ENCODE data around the gene EMC9. TPM values are rescaled to one million over a fixed set of nuclear protein-coding genes. Genes with fewer than 3 reads are reported as not detected.

The EMC9 gene
- polyA plus RNA-seq, 12 donors: 21.0 to 38.3 (median 25.8) TPM; not detected in 1

GRCh38 chr14:24093901-24094840 is 47.2 kb downstream of the EMC9 start, which contains the start of gene PCK2:
TSS of gene PCK2 (plus strand) at chr14:24094311. CDS start at chr14:24094406, 95 bp downstream.
- peak; percentile 49 for DNase-seq

- no peak for DNase-seq
These were observed 48.0 kb downstream of the EMC9 start for GRCh38 chr14:24093207-24093900.

- no peak for DNase-seq
These were observed 48.7 kb downstream of the EMC9 start for GRCh38 chr14:24092505-24093206.

- DNase-seq: no peak
These were observed 49.3 kb downstream of the EMC9 start for GRCh38 chr14:24092110-24092504.

GRCh38 chr14:24089890-24090289 is 51.5 kb downstream of the EMC9 start:
- DNase-seq: no peak

Other genes starting within 250 kb of the EMC9 start
- 10 to 100 TPM in 10 of 12 donors, 1 to 10 TPM in 1, not detected in 1; 9.8 to 56.4 (median 15.7) TPM for gene DHRS4, start 187.8 kb downstream of the EMC9 start, polyA plus RNA-seq (ENCODE audit: insufficient read length in 12 of 12)
- gene DHRS4L2, start 152.7 kb downstream of the EMC9 start, polyA plus RNA-seq (ENCODE audit: insufficient read length in 12 of 12): 10 to 100 TPM in 9 of 12 donors, 1 to 10 TPM in 2, not detected in 1; 8.6 to 17.0 (median 13.9) TPM
- under 1 TPM in 10 of 12 donors, not detected in 2; 0.09 to 0.74 (median 0.22) TPM for gene CARMIL3, start 89.6 kb downstream of the EMC9 start, polyA plus RNA-seq (ENCODE audit: insufficient read length in 12 of 12)
- under 1 TPM in 2 of 12 donors, not detected in 10; 0.08 to 0.21 TPM for gene CPNE6, start 70.0 kb downstream of the EMC9 start, polyA plus RNA-seq (ENCODE audit: insufficient read length in 12 of 12)
- gene PCK2, start 47.3 kb downstream of the EMC9 start, polyA plus RNA-seq (ENCODE audit: insufficient read length in 12 of 12): 10 to 100 TPM in 1 of 12 donors, 1 to 10 TPM in 10, not detected in 1; 2.2 to 17.9 (median 3.5) TPM
- 10 to 100 TPM in 11 of 12 donors, not detected in 1; 35.5 to 53.7 (median 40.5) TPM for gene DCAF11, start 26.8 kb downstream of the EMC9 start, polyA plus RNA-seq (ENCODE audit: insufficient read length in 12 of 12)
- gene NRL, start 26.6 kb downstream of the EMC9 start, polyA plus RNA-seq (ENCODE audit: insufficient read length in 12 of 12): 1 to 10 TPM in 7 of 12 donors, under 1 TPM in 3, not detected in 2; 0.82 to 1.9 (median 1.4) TPM
- gene FITM1, start 10.9 kb downstream of the EMC9 start, polyA plus RNA-seq (ENCODE audit: insufficient read length in 12 of 12): 100 to 1,000 TPM in 6 of 12 donors, 10 to 100 TPM in 5, not detected in 1; 54.9 to 160 (median 102) TPM
- 100 to 1,000 TPM in 9 of 12 donors, 10 to 100 TPM in 2, not detected in 1; 67.3 to 116 (median 106) TPM for gene PSME1, start 5.4 kb downstream of the EMC9 start, polyA plus RNA-seq (ENCODE audit: insufficient read length in 12 of 12)
- gene PSME2, start 5.0 kb upstream of the EMC9 start, polyA plus RNA-seq (ENCODE audit: insufficient read length in 12 of 12): 100 to 1,000 TPM in 4 of 12 donors, 10 to 100 TPM in 7, not detected in 1; 68.9 to 105 (median 90.2) TPM
- gene RNF31, start 5.9 kb upstream of the EMC9 start, polyA plus RNA-seq (ENCODE audit: insufficient read length in 12 of 12): 10 to 100 TPM in 11 of 12 donors, not detected in 1; 27.3 to 75.4 (median 35.6) TPM
- 10 to 100 TPM in 11 of 12 donors, not detected in 1; 18.1 to 46.6 (median 25.9) TPM for gene IRF9, start 19.7 kb upstream of the EMC9 start, polyA plus RNA-seq (ENCODE audit: insufficient read length in 12 of 12)
- gene REC8, start 30.5 kb upstream of the EMC9 start, polyA plus RNA-seq (ENCODE audit: insufficient read length in 12 of 12): 10 to 100 TPM in 4 of 12 donors, 1 to 10 TPM in 7, not detected in 1; 5.7 to 52.4 (median 8.6) TPM
- 10 to 100 TPM in 11 of 12 donors, not detected in 1; 17.5 to 32.3 (median 24.2) TPM for gene IPO4, start 47.2 kb upstream of the EMC9 start, polyA plus RNA-seq (ENCODE audit: insufficient read length in 12 of 12)
- 10 to 100 TPM in 11 of 12 donors, not detected in 1; 13.2 to 60.8 (median 17.5) TPM for gene TM9SF1, start 53.9 kb upstream of the EMC9 start, polyA plus RNA-seq (ENCODE audit: insufficient read length in 12 of 12)
- 10 to 100 TPM in 1 of 12 donors, 1 to 10 TPM in 9, not detected in 2; 2.0 to 10.1 (median 4.7) TPM for gene TSSK4, start 64.1 kb upstream of the EMC9 start, polyA plus RNA-seq (ENCODE audit: insufficient read length in 12 of 12)
- 10 to 100 TPM in 11 of 12 donors, not detected in 1; 27.6 to 61.9 (median 36.6) TPM for gene CHMP4A, start 71.9 kb upstream of the EMC9 start, polyA plus RNA-seq (ENCODE audit: insufficient read length in 12 of 12)
- gene MDP1, start 74.5 kb upstream of the EMC9 start, polyA plus RNA-seq (ENCODE audit: insufficient read length in 12 of 12): 10 to 100 TPM in 4 of 12 donors, 1 to 10 TPM in 7, not detected in 1; 4.6 to 33.0 (median 8.7) TPM
- gene NEDD8, start 90.8 kb upstream of the EMC9 start, polyA plus RNA-seq (ENCODE audit: insufficient read length in 12 of 12): 100 to 1,000 TPM in 11 of 12 donors, not detected in 1; 123 to 211 (median 177) TPM
- 10 to 100 TPM in 11 of 12 donors, not detected in 1; 39.8 to 82.9 (median 54.4) TPM for gene GMPR2, start 91.3 kb upstream of the EMC9 start, polyA plus RNA-seq (ENCODE audit: insufficient read length in 12 of 12)
- gene TINF2, start 101.0 kb upstream of the EMC9 start, polyA plus RNA-seq (ENCODE audit: insufficient read length in 12 of 12): 10 to 100 TPM in 11 of 12 donors, not detected in 1; 35.0 to 46.2 (median 43.5) TPM
- gene TGM1, start 121.6 kb upstream of the EMC9 start, polyA plus RNA-seq (ENCODE audit: insufficient read length in 12 of 12): 1 to 10 TPM in 8 of 12 donors, under 1 TPM in 2, not detected in 2; 0.64 to 7.2 (median 1.4) TPM
- gene RABGGTA, start 130.0 kb upstream of the EMC9 start, polyA plus RNA-seq (ENCODE audit: insufficient read length in 12 of 12): 10 to 100 TPM in 9 of 12 donors, 1 to 10 TPM in 1, not detected in 2; 9.9 to 25.5 (median 13.5) TPM
- gene DHRS1, start 158.2 kb upstream of the EMC9 start, polyA plus RNA-seq (ENCODE audit: insufficient read length in 12 of 12): 10 to 100 TPM in 10 of 12 donors, 1 to 10 TPM in 1, not detected in 1; 9.8 to 25.1 (median 16.9) TPM
- gene NOP9, start 158.3 kb upstream of the EMC9 start, polyA plus RNA-seq (ENCODE audit: insufficient read length in 12 of 12): 10 to 100 TPM in 11 of 12 donors, not detected in 1; 18.0 to 23.6 (median 20.5) TPM
- gene CIDEB, start 166.4 kb upstream of the EMC9 start, polyA plus RNA-seq (ENCODE audit: insufficient read length in 12 of 12): 10 to 100 TPM in 6 of 12 donors, 1 to 10 TPM in 5, not detected in 1; 7.3 to 28.8 (median 11.2) TPM
- 1 to 10 TPM in 11 of 12 donors, not detected in 1; 1.6 to 7.2 (median 2.7) TPM for gene LTB4R2, start 168.5 kb upstream of the EMC9 start, polyA plus RNA-seq (ENCODE audit: insufficient read length in 12 of 12)
- 10 to 100 TPM in 1 of 12 donors, 1 to 10 TPM in 9, not detected in 2; 2.2 to 15.8 (median 3.2) TPM for gene LTB4R, start 169.9 kb upstream of the EMC9 start, polyA plus RNA-seq (ENCODE audit: insufficient read length in 12 of 12)
- 10 to 100 TPM in 10 of 12 donors, 1 to 10 TPM in 1, not detected in 1; 8.4 to 26.2 (median 16.9) TPM for gene ADCY4, start 193.5 kb upstream of the EMC9 start, polyA plus RNA-seq (ENCODE audit: insufficient read length in 12 of 12)
- gene RIPK3, start 198.4 kb upstream of the EMC9 start, polyA plus RNA-seq (ENCODE audit: insufficient read length in 12 of 12): 1 to 10 TPM in 9 of 12 donors, under 1 TPM in 1, not detected in 2; 0.96 to 5.6 (median 1.3) TPM
- 100 to 1,000 TPM in 1 of 12 donors, 10 to 100 TPM in 10, not detected in 1; 20.7 to 152 (median 40.4) TPM for gene NFATC4, start 226.6 kb upstream of the EMC9 start, polyA plus RNA-seq (ENCODE audit: insufficient read length in 12 of 12)

Data from muscle of arm (tissue), 12 donors.